ENCODE results near the gene SMC6. TPM values are rescaled to one million over a fixed set of nuclear protein-coding genes. Genes with fewer than 3 reads are reported as not detected.

SMC6 gene
- total and polyA plus RNA-seq, 10 of the 15 experiments (the other 5 are each of a cell fraction or from before 2014, with no cell fraction given): 12.8 to 63.8 (median 38.8) TPM

- POLR2A ChIA-PET: interaction anchor here (1.4 to 1.7 kb wide), 3 partner anchors 10 to 13 kb away, joined by 3 to 4 read pairs (median 4); no protein-coding TSS in a partner anchor
- Histone ChIP-seq H3K4me1 (ENCODE audit: control insufficient read depth, insufficient read depth, low read length) (no peaks in the 10 kb centered on the region), H3K36me3 (ENCODE audit: control insufficient read depth in 2 of 2, insufficient read depth in 2 of 2, low read length in 1 of 2) (no peaks in the 10 kb centered on the region), H4K20me1 (ENCODE audit: control insufficient read depth, insufficient read depth) (no peaks in the 10 kb centered on the region), H3K9me3 (replicated peaks; ENCODE audit: control insufficient read depth, insufficient read depth, low read length) (no peaks in the 10 kb centered on the region), H2AFZ (ENCODE audit: control insufficient read depth, low read depth, low read length) (no peak overlapping the region), H3K27ac (ENCODE audit: control insufficient read depth, insufficient read depth) (no peak overlapping the region), H3K27me3 (replicated peaks in 1 of 2; ENCODE audit: control insufficient read depth in 2 of 2, insufficient read depth in 2 of 2, low read length in 1 of 2) (no peaks in the 10 kb centered on the region), H3K4me2 (ENCODE audit: control insufficient read depth, insufficient read depth) (no peak overlapping the region), H3K4me3 (no peak overlapping the region), H3K79me2 (ENCODE audit: control insufficient read depth, insufficient read depth, low read length) (no peaks in the 10 kb centered on the region), H3K9ac (ENCODE audit: control insufficient read depth, insufficient read depth, low read length) (no peak overlapping the region)
- in situ Hi-C loops (cut with MboI) (no loop called here), intact Hi-C loops (cut with micrococcal nuclease; ENCODE audit: unreplicated experiment) (no loop called here)
- 63% methylated on average over 6 of the region's 6 CpGs for WGBS (ENCODE audit: insufficient coverage, insufficient replicate concordance, low lambda C conversion rate, missing lambda C conversion rate)
- no peak for FAIRE-seq
- CTCF ChIA-PET: interaction anchor here (0.6 to 1.5 kb wide), 6 partner anchors 9 to 75 kb away, joined by 3 to 6 read pairs (median 4); no protein-coding TSS in a partner anchor
- RAD21 ChIA-PET (ENCODE audit: unreplicated experiment): interaction anchor here (1.1 kb wide), 1 partner anchor 10 kb away, joined by 3 read pairs; no protein-coding TSS in a partner anchor
- no peak; the same call in 1 of the 3 replicates for ATAC-seq
- DNase-seq (ENCODE audit: low read depth, low spot score): no peak
- SMC1A ChIA-PET (ENCODE audit: uncharacterized antibody, unreplicated experiment): interaction anchor here (0.9 to 4.3 kb wide), 8 partner anchors 10 to 42 kb away, joined by 4 to 21 read pairs (median 5); no protein-coding TSS in a partner anchor
- TF ChIP-seq SIX5 (IDR thresholded peaks at IDR 0.05; ENCODE audit: low read depth, low read length, severe bottlenecking) (no peak), MLLT1 (IDR thresholded peaks at IDR 0.05) (no peak), JUNB (IDR thresholded peaks at IDR 0.05) (no peak), DPF2 (IDR thresholded peaks at IDR 0.05) (no peak), BHLHE40 (IDR thresholded peaks at IDR 0.05; ENCODE audit: borderline replicate concordance in 1 of 2, low read depth in 2 of 2, low read length in 1 of 2) (no peak), ZNF24 (IDR thresholded peaks at IDR 0.05) (no peak), USF2 (IDR thresholded peaks at IDR 0.05; ENCODE audit: borderline replicate concordance, low read depth, low read length) (no peak), BRCA1 (IDR thresholded peaks at IDR 0.05; ENCODE audit: low read depth, low read length) (no peak)
- no TSS peak for BruUV-seq (replicated peaks)
Measured at GRCh38 chr2:17793803-17794354, 40.3 kb upstream of the SMC6 start.
